ENCODE results near the gene MTUS2.

DNA sequence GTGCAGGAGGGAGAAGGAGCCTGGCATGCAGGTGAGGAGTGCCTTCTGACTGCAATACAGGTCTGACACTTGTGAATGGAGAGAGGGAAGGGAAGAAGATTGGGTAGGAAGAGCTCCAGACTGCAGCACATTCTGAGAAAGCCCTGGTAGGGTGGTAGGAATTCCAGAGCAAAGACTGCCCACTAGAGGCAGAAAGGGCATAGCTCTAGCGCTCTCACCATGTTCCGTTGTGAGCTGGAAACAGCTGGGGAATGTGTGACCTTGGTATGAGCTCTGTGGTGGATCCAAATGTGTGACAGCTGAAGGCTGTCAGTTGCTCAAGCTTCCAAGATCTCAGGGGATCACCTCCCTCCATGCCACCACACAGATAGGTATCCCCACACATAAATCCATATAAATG is 2.9 kb upstream of the MTUS2 start:
- TF ChIP-seq, protein P1, sequence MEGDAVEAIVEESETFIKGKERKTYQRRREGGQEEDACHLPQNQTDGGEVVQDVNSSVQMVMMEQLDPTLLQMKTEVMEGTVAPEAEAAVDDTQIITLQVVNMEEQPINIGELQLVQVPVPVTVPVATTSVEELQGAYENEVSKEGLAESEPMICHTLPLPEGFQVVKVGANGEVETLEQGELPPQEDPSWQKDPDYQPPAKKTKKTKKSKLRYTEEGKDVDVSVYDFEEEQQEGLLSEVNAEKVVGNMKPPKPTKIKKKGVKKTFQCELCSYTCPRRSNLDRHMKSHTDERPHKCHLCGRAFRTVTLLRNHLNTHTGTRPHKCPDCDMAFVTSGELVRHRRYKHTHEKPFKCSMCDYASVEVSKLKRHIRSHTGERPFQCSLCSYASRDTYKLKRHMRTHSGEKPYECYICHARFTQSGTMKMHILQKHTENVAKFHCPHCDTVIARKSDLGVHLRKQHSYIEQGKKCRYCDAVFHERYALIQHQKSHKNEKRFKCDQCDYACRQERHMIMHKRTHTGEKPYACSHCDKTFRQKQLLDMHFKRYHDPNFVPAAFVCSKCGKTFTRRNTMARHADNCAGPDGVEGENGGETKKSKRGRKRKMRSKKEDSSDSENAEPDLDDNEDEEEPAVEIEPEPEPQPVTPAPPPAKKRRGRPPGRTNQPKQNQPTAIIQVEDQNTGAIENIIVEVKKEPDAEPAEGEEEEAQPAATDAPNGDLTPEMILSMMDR (IDR thresholded peaks at IDR 0.05), result no peak
- no peak for TF ChIP-seq POLR2A (IDR thresholded peaks at IDR 0.05)

Measured in body of pancreas (tissue), 4 donors.